Neuronal stem cell (in vitro differentiated cells): ENCODE measurements around the gene CARD11.

Source experiments
- DNase-seq: peaks from one replicate; pipeline ENCODE4 v3.0.0-alpha.2; 2013; ENCODE audit warnings: low spot score
- H2AFZ ChIP-seq: one replicate; pipeline ENCODE4 v1.6.1; 2013; ENCODE audit warnings: mild to moderate bottlenecking, low read length, inconsistent platforms
- H2AK5ac ChIP-seq: 2 replicates; pipeline ENCODE4 v1.6.1; 2013; ENCODE audit warnings: low read depth, mild to moderate bottlenecking, inconsistent platforms, low read length, moderate library complexity, mixed read lengths
- H2BK120ac ChIP-seq: 2 replicates; pipeline ENCODE4 v1.6.1; 2013; ENCODE audit warnings: low read depth, mild to moderate bottlenecking, inconsistent platforms, low read length, moderate library complexity, mixed read lengths
- H2BK12ac ChIP-seq: one replicate; pipeline ENCODE4 v1.6.1; 2013; ENCODE audit warnings: low read length, inconsistent platforms
- H2BK15ac ChIP-seq: 2 replicates; pipeline ENCODE4 v1.6.1; 2013; ENCODE audit warnings: mild to moderate bottlenecking, low read length, inconsistent platforms, mixed read lengths
- H2BK5ac ChIP-seq: one replicate; pipeline ENCODE4 v1.6.1; 2013; ENCODE audit warnings: inconsistent platforms, mild to moderate bottlenecking, low read length, moderate library complexity
- H3K14ac ChIP-seq: one replicate; pipeline ENCODE4 v1.6.1; 2013; ENCODE audit warnings: low read length, inconsistent platforms
- H3K18ac ChIP-seq: 2 replicates; pipeline ENCODE4 v1.6.1; 2013; ENCODE audit warnings: low read length, inconsistent platforms
- H3K23ac ChIP-seq: 2 replicates; pipeline ENCODE4 v1.6.1; 2013; ENCODE audit warnings: low read depth, mild to moderate bottlenecking, mixed read lengths, low read length, inconsistent platforms; ENCODE audit not compliant: poor library complexity
- H3K27ac ChIP-seq: replicated peaks from 3 replicates; pipeline ENCODE4 v1.5.1; 2013; ENCODE audit warnings: low read length, inconsistent platforms
- H3K27me3 ChIP-seq, 3 experiments: 2 replicates each; pipeline ENCODE4 v1.6.1; 2013; ENCODE audit warnings: low read length in 3 of 3, mild to moderate bottlenecking in 2 of 3, inconsistent platforms in 1 of 3, low read depth in 1 of 3, mixed read lengths in 1 of 3, moderate library complexity in 1 of 3; ENCODE audit not compliant: control insufficient read depth in 3 of 3, insufficient read depth in 3 of 3
- H3K36me3 ChIP-seq, 2 donors: replicated peaks in 1 of 2; 2 replicates each; pipeline ENCODE4 v1.6.1; 2013; ENCODE audit warnings: low read length in 2 of 2; ENCODE audit not compliant: control insufficient read depth in 2 of 2, insufficient read depth in 2 of 2
- H3K4ac ChIP-seq: 2 replicates; pipeline ENCODE4 v1.6.1; 2013; ENCODE audit warnings: inconsistent platforms, mild to moderate bottlenecking, low read length, moderate library complexity
- H3K4me1 ChIP-seq, 2 donors: 1 replicate in 1 of 2; 2 replicates in 1 of 2; pipeline ENCODE4 v1.6.1; 2013; ENCODE audit warnings: low read length in 2 of 2, low read depth in 1 of 2; ENCODE audit not compliant: control insufficient read depth in 2 of 2, insufficient read depth in 1 of 2
- H3K4me2 ChIP-seq: one replicate; pipeline ENCODE4 v1.6.1; 2013; ENCODE audit warnings: mild to moderate bottlenecking, low read length, inconsistent platforms; ENCODE audit not compliant: insufficient read depth, poor library complexity, severe bottlenecking
- H3K4me3 ChIP-seq, 2 donors: 2 replicates each; pipeline ENCODE4 v1.5.1; 2013; ENCODE audit warnings: low read length in 2 of 2, mild to moderate bottlenecking in 2 of 2, inconsistent platforms in 1 of 2, moderate library complexity in 1 of 2
- H3K79me1 ChIP-seq: one replicate; pipeline ENCODE4 v1.6.1; 2013; ENCODE audit warnings: low read depth, mild to moderate bottlenecking, inconsistent platforms, low read length, moderate library complexity
- H3K9ac ChIP-seq: one replicate; pipeline ENCODE4 v1.6.1; 2013; ENCODE audit warnings: mild to moderate bottlenecking, low read depth, low read length, inconsistent platforms; ENCODE audit not compliant: poor library complexity
- H3K9me3 ChIP-seq, 2 donors: replicated peaks in 1 of 2; 2 replicates each; pipeline versions ENCODE3 to v1.6.1; 2013; ENCODE audit warnings: low read length in 2 of 2, mild to moderate bottlenecking in 2 of 2, inconsistent platforms in 1 of 2, low read depth in 1 of 2, mixed read lengths in 1 of 2, moderate library complexity in 1 of 2; ENCODE audit not compliant: control insufficient read depth in 2 of 2, insufficient read depth in 1 of 2
- H4K8ac ChIP-seq: one replicate; pipeline ENCODE4 v1.6.1; 2013; ENCODE audit warnings: low read depth, mild to moderate bottlenecking, inconsistent platforms, low read length, moderate library complexity
- H4K91ac ChIP-seq: one replicate; pipeline ENCODE4 v1.6.1; 2013; ENCODE audit warnings: low read length, low read depth, mild to moderate bottlenecking, inconsistent platforms; ENCODE audit not compliant: poor library complexity
- WGBS, 2 donors: extraction: QIAGEN DNeasy Blood & Tissue Kit; methylation state at CpG; one replicate each; pipeline ENCODE4 v1.1.7; 2013; ENCODE audit warnings: missing lambda C conversion rate in 2 of 2, mixed read lengths in 1 of 2; ENCODE audit not compliant: insufficient read length in 2 of 2, insufficient replicate concordance in 1 of 2; ENCODE audit errors: extremely low coverage in 2 of 2; 5-methylcytosine and 5-hydroxymethylcytosine counted together

CARD11 gene

GRCh38 chr7:2975821-2976371, 67.8 kb downstream of the CARD11 start:
- H3K23ac ChIP-seq: no peak overlapping the region
- H3K4ac ChIP-seq: no peak overlapping the region
- H2AFZ ChIP-seq: no peak overlapping the region
- no peak for DNase-seq
- H3K27me3 ChIP-seq: peaks cover 0 to 29% (median 0%) of the 10 kb centered on the region in 3 experiments
- no peak overlapping the region for H3K27ac ChIP-seq
- H3K14ac ChIP-seq: no peak overlapping the region
- no peak overlapping the region for H2BK120ac ChIP-seq
- H2AK5ac ChIP-seq: no peak overlapping the region
- no peak overlapping the region for H4K91ac ChIP-seq
- no peak overlapping the region for H2BK12ac ChIP-seq
- H2BK15ac ChIP-seq: no peak overlapping the region
- no CpG with 5 or more reads among the region's 11 CpGs for WGBS, 2 donors
- H3K18ac ChIP-seq: no peak overlapping the region
- no peaks in the 10 kb centered on the region for H3K9me3 ChIP-seq
- H3K79me1 ChIP-seq: no peaks in the 10 kb centered on the region
- no peak overlapping the region for H3K4me2 ChIP-seq
- no peak overlapping the region for H3K4me3 ChIP-seq
- H3K4me1 ChIP-seq: peaks cover 0 to 12% of the 10 kb centered on the region in 2 donors
- H2BK5ac ChIP-seq: no peak overlapping the region
- no peaks in the 10 kb centered on the region for H3K36me3 ChIP-seq
- H4K8ac ChIP-seq: no peak overlapping the region
- H3K9ac ChIP-seq: no peak overlapping the region

- Histone ChIP-seq H3K4me2 (no peak overlapping the region), H3K4me3 (no peak overlapping the region), H2BK5ac (no peak overlapping the region), H3K4me1 (peaks cover 0 to 11% of the 10 kb centered on the region in 2 donors), H2BK12ac (peak overlapping the region; percentile 25), H4K8ac (no peak overlapping the region), H3K36me3 (no peaks in the 10 kb centered on the region), H2BK15ac (no peak overlapping the region), H2BK120ac (no peak overlapping the region), H3K27ac (no peak overlapping the region), H2AK5ac (no peak overlapping the region), H3K79me1 (no peaks in the 10 kb centered on the region), H3K23ac (peak overlapping the region; percentile 34), H3K9me3 (peaks cover 0 to 2% of the 10 kb centered on the region in 2 donors), H3K4ac (no peak overlapping the region), H3K14ac (no peak overlapping the region), H3K27me3 (peaks cover 0 to 15% (median 0%) of the 10 kb centered on the region in 3 experiments), H4K91ac (no peak overlapping the region), H3K9ac (no peak overlapping the region), H2AFZ (no peak overlapping the region), H3K18ac (no peak overlapping the region)
- WGBS, 2 donors: no CpG with 5 or more reads among the region's 13 CpGs
- no peak for DNase-seq
These were observed 69.4 kb downstream of the CARD11 start for GRCh38 chr7:2974093-2974819.

- Histone ChIP-seq H2BK15ac (no peak overlapping the region), H3K4ac (no peak overlapping the region), H2AK5ac (no peak overlapping the region), H3K79me1 (no peaks in the 10 kb centered on the region), H2BK120ac (no peak overlapping the region), H3K27ac (no peak overlapping the region), H3K18ac (no peak overlapping the region), H3K9me3 (peaks cover 0 to 2% of the 10 kb centered on the region in 2 donors), H3K27me3 (peaks cover 0 to 3% (median 0%) of the 10 kb centered on the region in 3 experiments), H3K4me2 (no peak overlapping the region), H2BK12ac (no peak overlapping the region), H2AFZ (no peak overlapping the region), H3K4me3 (no peak overlapping the region), H3K23ac (no peak overlapping the region), H3K9ac (no peak overlapping the region), H4K8ac (no peak overlapping the region), H3K4me1 (no peaks in the 10 kb centered on the region), H4K91ac (no peak overlapping the region), H3K36me3 (no peaks in the 10 kb centered on the region), H3K14ac (no peak overlapping the region), H2BK5ac (no peak overlapping the region)
- no CpG with 5 or more reads among the region's 10 CpGs for WGBS, 2 donors
- no peak for DNase-seq
These were observed 70.9 kb downstream of the CARD11 start for GRCh38 chr7:2972835-2973161.

- H3K9ac ChIP-seq: no peak overlapping the region
- H2BK120ac ChIP-seq: no peak overlapping the region
- no peak overlapping the region for H2BK5ac ChIP-seq
- no peak for DNase-seq
- H3K4me2 ChIP-seq: no peak overlapping the region
- H3K14ac ChIP-seq: no peak overlapping the region
- H2AK5ac ChIP-seq: no peak overlapping the region
- H2BK15ac ChIP-seq: no peak overlapping the region
- H4K8ac ChIP-seq: no peak overlapping the region
- no peak overlapping the region for H3K4me3 ChIP-seq
- WGBS, 2 donors: no CpG with 5 or more reads among the region's 7 CpGs
- H3K4ac ChIP-seq: no peak overlapping the region
- no peak overlapping the region for H4K91ac ChIP-seq
- H3K9me3 ChIP-seq: peaks cover 0 to 2% of the 10 kb centered on the region in 2 donors
- H3K23ac ChIP-seq: no peak overlapping the region
- no peaks in the 10 kb centered on the region for H3K79me1 ChIP-seq
- no peak overlapping the region for H3K18ac ChIP-seq
- H3K27me3 ChIP-seq: no peaks in the 10 kb centered on the region
- H2AFZ ChIP-seq: no peak overlapping the region
- no peaks in the 10 kb centered on the region for H3K36me3 ChIP-seq
- H2BK12ac ChIP-seq: no peak overlapping the region
- no peak overlapping the region for H3K27ac ChIP-seq
- H3K4me1 ChIP-seq: no peaks in the 10 kb centered on the region
These were observed 71.5 kb downstream of the CARD11 start for GRCh38 chr7:2971914-2972834.
